ENCODE results near the gene IGF2BP3.

- TF ChIP-seq CTCF (conservative IDR thresholded peaks at IDR 0.05; ENCODE audit: low read depth, low read length) (no peak), EZH2phosphoT487 (IDR thresholded peaks at IDR 0.05; ENCODE audit: borderline replicate concordance, low read length) (no peak), EZH2 (IDR thresholded peaks at IDR 0.05; ENCODE audit: low read length, unreplicated experiment) (no peak)
Measured at GRCh38 chr7:23338439-23338838, 131.9 kb downstream of the IGF2BP3 start.
